PC-3 (cell line): ENCODE data around the gene TAF1C. TPM values are rescaled to one million over a fixed set of nuclear protein-coding genes. Genes with fewer than 3 reads are reported as not detected.

Source experiments
- ATAC-seq: fragments of 200-7000 bp; cut with Tn5 transposase; 2 replicates; pipeline ENCODE4 v1.9.1; 2020; ENCODE audit warnings: mild to moderate bottlenecking, moderate library complexity
- Bru-seq: library from RNA; stranded (reverse); fragments of 400-500 nt; gene quantifications from one replicate; lab custom pipeline; 2021; lab: Mats Ljungman, UMichigan
- BruChase-seq, 2 experiments: library from RNA; stranded (reverse); fragments of 400-500 nt; gene quantifications; one replicate each; lab custom pipeline; 2021; lab: Mats Ljungman, UMichigan
- BruUV-seq: library from RNA; stranded (reverse); fragments of 400-500 nt; replicated peaks from 2 replicates; lab custom pipeline; 2021; lab: Mats Ljungman, UMichigan
- CTCF ChIA-PET: fragments of 300-600 bp; sonication (Branson Sonifier 250); formaldehyde crosslinking; loops from one replicate; lab custom pipeline; 2022; ENCODE audit warnings: antibody characterized with exemption; lab: Charles Lee
- POLR2A ChIA-PET: fragments of 300-600 bp; sonication (Branson Sonifier 250); formaldehyde crosslinking; loops from one replicate; lab custom pipeline; 2022; ENCODE audit warnings: antibody characterized with exemption; ENCODE audit not compliant: unreplicated experiment; lab: Charles Lee
- DNase-seq: peaks from one replicate; pipeline ENCODE4 v3.0.0-alpha.2; 2015
- H2AFZ ChIP-seq: fragments of 300-600 bp; sonication (generic); 2 replicates; pipeline ENCODE4 v1.6.0; 2016; ENCODE audit warnings: antibody characterized with exemption, low read length
- H3F3A ChIP-seq: fragments of 300-600 bp; sonication (generic); one replicate; pipeline ENCODE4 v1.6.0; 2017; ENCODE audit warnings: antibody characterized with exemption, low read length, control low read depth, mild to moderate bottlenecking; ENCODE audit not compliant: unreplicated experiment
- H3K27ac ChIP-seq: fragments of 300-600 bp; sonication (generic); 2 replicates; pipeline ENCODE4 v1.5.1; 2016; ENCODE audit warnings: mild to moderate bottlenecking, low read length
- H3K27me3 ChIP-seq: fragments of 300-600 bp; sonication (generic); 2 replicates; pipeline ENCODE4 v1.6.1; 2016; ENCODE audit warnings: low read length, mixed read lengths
- H3K36me3 ChIP-seq: fragments of 300-600 bp; sonication (generic); 2 replicates; pipeline ENCODE4 v1.6.1; 2016; ENCODE audit warnings: low read depth, mixed run types, low read length, mixed read lengths
- H3K4me1 ChIP-seq: fragments of 300-600 bp; sonication (generic); 2 replicates; pipeline ENCODE4 v1.5.1; 2016; ENCODE audit warnings: low read length; ENCODE audit not compliant: insufficient read depth
- H3K4me2 ChIP-seq: fragments of 300-600 bp; sonication (generic); 2 replicates; pipeline ENCODE4 v1.6.0; 2016; ENCODE audit warnings: low read length
- H3K4me3 ChIP-seq: fragments of 300-600 bp; sonication (generic); 2 replicates; pipeline ENCODE4 v1.5.1; 2016; ENCODE audit warnings: mild to moderate bottlenecking, low read length, mixed read lengths
- H3K79me2 ChIP-seq: fragments of 300-600 bp; sonication (generic); 2 replicates; pipeline ENCODE4 v1.6.1; 2017; ENCODE audit warnings: low read length, mixed read lengths
- H3K9ac ChIP-seq: fragments of 300-600 bp; sonication (generic); 2 replicates; pipeline ENCODE4 v1.6.0; 2016; ENCODE audit warnings: mild to moderate bottlenecking, low read length
- H3K9me2 ChIP-seq: fragments of 300-600 bp; sonication (generic); replicated peaks from 2 replicates; pipeline ENCODE4 v1.6.1; 2016; ENCODE audit warnings: mixed run types, low read length, mixed read lengths
- H3K9me3 ChIP-seq: fragments of 300-600 bp; sonication (generic); 2 replicates; pipeline ENCODE4 v1.6.1; 2016; ENCODE audit warnings: low read length, mixed read lengths
- H4K20me1 ChIP-seq: fragments of 300-600 bp; sonication (generic); 2 replicates; pipeline ENCODE4 v1.6.1; 2016; ENCODE audit warnings: low read length, mixed read lengths
- CTCF ChIP-seq: fragments of 300-600 bp; sonication (generic); conservative IDR thresholded peaks from 2 replicates; pipeline ENCODE4 v1.5.1; 2017; ENCODE audit warnings: antibody characterized with exemption, low read depth, mild to moderate bottlenecking, low read length
- EZH2 ChIP-seq: fragments of 300-600 bp; sonication (generic); IDR thresholded peaks from one replicate; pipeline ENCODE4 v1.6.1; 2017; ENCODE audit warnings: antibody characterized with exemption, mild to moderate bottlenecking, low read length; ENCODE audit not compliant: unreplicated experiment
- EZH2phosphoT487 ChIP-seq: fragments of 300-600 bp; sonication (generic); IDR thresholded peaks from 2 replicates; pipeline ENCODE4 v1.6.1; 2018; ENCODE audit warnings: mild to moderate bottlenecking, antibody characterized with exemption, low read length, borderline replicate concordance
- intact Hi-C: fragments of 100-400 bp; cut with micrococcal nuclease; formaldehyde crosslinking; loops from 2 replicates; pipeline ENCODE4 v1.9.0; 2023
- long read RNA-seq: library from polyadenylated mRNA; unstranded; transcript quantifications from one replicate; pipeline ENCODE4 v2.0.0, GENCODE V29; 2021; ENCODE audit not compliant: unreplicated experiment
- total RNA-seq: library from RNA; depleted of rRNA; stranded (reverse); fragments of >200 nt; gene quantifications from 2 replicates; pipeline ENCODE4 v1.2.3, GENCODE V29; 2014; rRNA removed

TAF1C gene
- 21.8 and 28.0 TPM in 2 replicates for total RNA-seq
- percentile 64 among the genes with signal in this experiment for Bru-seq, nascent RNA
- percentile 79 among the genes with signal in this experiment for BruChase-seq, experiment 1, labeled RNA remaining after a 6-hour chase
- percentile 74 among the genes with signal in this experiment for BruChase-seq, experiment 2, labeled RNA remaining after a 2-hour chase
- long read RNA-seq, full-length matches to known transcripts, result 3 of 72 reads
- long read RNA-seq, partial matches to known transcripts, result 28 of 72 reads
- long read RNA-seq, other reads (novel, unspliced or antisense), result 41 of 72 reads

GRCh38 chr16:84186685-84187437, at the start of gene TAF1C:
Gene TAF1C (minus strand): TSS chr16:84187057. CDS start chr16:84184988, 2,069 bp downstream.
- H3K9me2 ChIP-seq, result no peaks in the 10 kb centered on the region
- no TSS peak for BruUV-seq
- no peaks in the 10 kb centered on the region for H3K4me1 ChIP-seq
- H3K27ac ChIP-seq, result no peak within 1 kb of the TSS
- H3K4me3 ChIP-seq, result peak within 1 kb of the TSS; percentile 95
- H2AFZ ChIP-seq, result peak within 1 kb of the TSS; percentile 94
- DNase-seq (peak; percentile 92), ATAC-seq (peak; percentile 92)
- peaks cover 28% of the 10 kb centered on the region for H3K79me2 ChIP-seq
- no peaks in the 10 kb centered on the region for H3K9me3 ChIP-seq
- ChIA-PET POLR2A (interaction anchor here (0.6 kb wide), 1 partner anchor 253 kb away, joined by 3 read pairs; no protein-coding TSS in a partner anchor), CTCF (interaction anchor here (0.5 to 1.4 kb wide), 13 partner anchors 8 to 381 kb away, joined by 3 to 8 read pairs (median 3); partner anchors contain the start of genes KCNG4 and MBTPS1)
- H3K27me3 ChIP-seq, result no peaks in the 10 kb centered on the region
- H3F3A ChIP-seq, result no peaks in the 10 kb centered on the region
- no peaks in the 10 kb centered on the region; the same call in 1 of the 2 replicates for H3K36me3 ChIP-seq
- H3K4me2 ChIP-seq, result peak within 1 kb of the TSS; percentile 80
- H3K9ac ChIP-seq, result peak within 1 kb of the TSS; percentile 97
- TF ChIP-seq EZH2, result no peak
- peak; percentile 85 for TF ChIP-seq CTCF
- intact Hi-C loops, result loop anchor here (1.0 kb wide), 1 partner anchor 42 kb away; the partner anchor contains the start of genes DNAAF1 and HSDL1
- H4K20me1 ChIP-seq, result no peaks in the 10 kb centered on the region

- intact Hi-C loops, result no loop called here
- ATAC-seq, result no peak
- CTCF ChIA-PET, result no interaction called here
Measured at GRCh38 chr16:84234321-84235241, 47.7 kb upstream of the TAF1C start.

More at GRCh38 chr16:84234321-84235241, 47.7 kb upstream of the TAF1C start:
- Histone ChIP-seq H3K27me3 (no peaks in the 10 kb centered on the region), H3F3A (no peaks in the 10 kb centered on the region), H4K20me1 (no peaks in the 10 kb centered on the region), H3K27ac (no peak overlapping the region), H3K9me3 (no peaks in the 10 kb centered on the region), H3K9ac (no peak overlapping the region), H3K36me3 (no peaks in the 10 kb centered on the region), H3K79me2 (no peaks in the 10 kb centered on the region), H3K4me3 (no peak overlapping the region), H3K4me2 (no peak overlapping the region), H3K9me2 (no peaks in the 10 kb centered on the region), H3K4me1 (no peaks in the 10 kb centered on the region), H2AFZ (no peak overlapping the region)
- POLR2A ChIA-PET, result no interaction called here
- no peak for TF ChIP-seq EZH2phosphoT487
- no peak for TF ChIP-seq EZH2
- TF ChIP-seq CTCF, result no peak
- no TSS peak for BruUV-seq
- DNase-seq, result no peak
